SK-N-SH (cell line): ENCODE data around the gene CDCA3. TPM values are rescaled to one million over a fixed set of nuclear protein-coding genes. Genes with fewer than 3 reads are reported as not detected.
A peak's percentile ranks its signal among the peaks of the same experiment; 100 is the strongest.
"Not testable (repeated sequence)": the region's sequence is repeated elsewhere in the genome, so short reads cannot be mapped to it uniquely, and the experiment has no call there.

ENCODE experiments used
- CTCF ChIA-PET: fragments of 300-600, 350-600 bp; formaldehyde crosslinking; extraction: SDS; loops from one replicate; lab custom pipeline; 2021; lab: Yijun Ruan, JAX
- POLR2A ChIA-PET: fragments of 350-600 bp; sonication (Branson Sonifier 250); formaldehyde crosslinking; extraction: SDS; loops from one replicate; lab custom pipeline; 2020; ENCODE audit warnings: antibody characterized with exemption, inconsistent platforms; lab: Yijun Ruan, JAX
- DNase-seq: peaks from one replicate; pipeline ENCODE4 v3.0.0; 2012
- H2AFZ ChIP-seq: fragments of 200-600 bp; sonication (generic); 2 replicates; pipeline ENCODE4 v1.8.1; 2016; ENCODE audit warnings: antibody characterized with exemption, mild to moderate bottlenecking, low read depth
- H3F3A ChIP-seq: fragments of 200-600 bp; sonication (generic); replicated peaks from 2 replicates; pipeline ENCODE3; 2016; ENCODE audit warnings: antibody characterized with exemption, mild to moderate bottlenecking; ENCODE audit not compliant: insufficient read depth
- H3K27ac ChIP-seq, 2 experiments: fragments of 200-500 bp in 1 of 2; fragments of 200-600 bp in 1 of 2; sonication (Bioruptor generic) in 1 of 2; sonication (generic), shearing (Covaris generic) in 1 of 2; 2 replicates each; pipeline versions ENCODE4 v1.5.1 to v1.6.1; 2014 to 2016; ENCODE audit warnings: low read depth in 2 of 2, inconsistent platforms in 1 of 2, low read length in 1 of 2, mild to moderate bottlenecking in 1 of 2, mixed read lengths in 1 of 2
- H3K27me3 ChIP-seq: fragments of 200-600 bp; sonication (generic), shearing (Covaris generic); 2 replicates; pipeline ENCODE4 v1.6.1; 2016; ENCODE audit warnings: mixed run types; ENCODE audit not compliant: insufficient read depth
- H3K36me3 ChIP-seq, 2 experiments: fragments of 200-500 bp in 1 of 2; fragments of 200-600 bp in 1 of 2; sonication (Bioruptor generic) in 1 of 2; sonication (generic) in 1 of 2; replicated peaks in 1 of 2; 2 replicates each; pipeline versions ENCODE3 to v1.5.1; 2014 to 2016; ENCODE audit warnings: low read length in 1 of 2, mild to moderate bottlenecking in 1 of 2; ENCODE audit not compliant: insufficient read depth in 2 of 2, control insufficient read depth in 1 of 2
- H3K4me1 ChIP-seq, 2 experiments: fragments of 200-500 bp in 1 of 2; fragments of 200-600 bp in 1 of 2; sonication (Bioruptor generic) in 1 of 2; sonication (generic), shearing (Covaris generic) in 1 of 2; 2 replicates each; pipeline versions ENCODE4 v1.5.1 to v1.6.1; 2014 to 2016; ENCODE audit warnings: low read depth in 1 of 2, low read length in 1 of 2, mixed run types in 1 of 2; ENCODE audit not compliant: insufficient read depth in 2 of 2, control insufficient read depth in 1 of 2
- H3K4me2 ChIP-seq: fragments of 200-600 bp; sonication (generic), shearing (Covaris generic); 2 replicates; pipeline ENCODE4 v1.6.1; 2017; ENCODE audit warnings: mixed run types
- H3K4me3 ChIP-seq, 2 experiments: fragments of 200-500 bp in 1 of 2; fragments of 200-600 bp in 1 of 2; sonication (Bioruptor generic) in 1 of 2; sonication (generic), shearing (Covaris generic) in 1 of 2; 2 replicates each; pipeline versions ENCODE4 v1.5.1 to v1.8.1; 2014 to 2016; ENCODE audit warnings: low read depth in 2 of 2, inconsistent platforms in 1 of 2, low read length in 1 of 2, mild to moderate bottlenecking in 1 of 2, mixed read lengths in 1 of 2, moderate library complexity in 1 of 2
- H3K79me2 ChIP-seq: fragments of 200-600 bp; sonication (generic); 2 replicates; pipeline ENCODE4 v1.8.1; 2017; ENCODE audit warnings: mild to moderate bottlenecking; ENCODE audit not compliant: insufficient read depth
- H3K9ac ChIP-seq: fragments of 200-600 bp; sonication (generic); 2 replicates; pipeline ENCODE4 v1.6.1; 2017; ENCODE audit warnings: mixed run types
- H3K9me2 ChIP-seq: fragments of 200-600 bp; sonication (generic); 2 replicates; pipeline ENCODE4 v1.6.1; 2017; ENCODE audit warnings: mixed run types
- H3K9me3 ChIP-seq: fragments of 200-600 bp; sonication (generic); 2 replicates; pipeline ENCODE4 v1.6.1; 2017; ENCODE audit warnings: mixed run types, mild to moderate bottlenecking, moderate library complexity
- H4K20me1 ChIP-seq: fragments of 200-600 bp; sonication (generic); 2 replicates; pipeline ENCODE4 v1.6.1; 2017; ENCODE audit warnings: mild to moderate bottlenecking, mixed run types; ENCODE audit not compliant: insufficient read depth
- CHD2 ChIP-seq: fragments of 150-350 bp; IDR thresholded peaks from 2 replicates; pipeline ENCODE4 v1.6.1; 2018; ENCODE audit warnings: low read length; ENCODE audit not compliant: partially characterized antibody
- ELF1 ChIP-seq: IDR thresholded peaks from 2 replicates; pipeline ENCODE4 v1.4.0; 2012
- EP300 ChIP-seq, 2 experiments: IDR thresholded peaks; 2 replicates each; pipeline versions ENCODE4 v1.4.0 to v1.6.1; 2012; ENCODE audit warnings: borderline replicate concordance in 1 of 2, low read depth in 1 of 2, low read length in 1 of 2
- GATA2 ChIP-seq: sonication (generic); formaldehyde crosslinking; IDR thresholded peaks from 2 replicates; pipeline ENCODE4 v1.5.0; 2020; ENCODE audit warnings: mild to moderate bottlenecking, missing genetic modification reagents
- JUND ChIP-seq: IDR thresholded peaks from 2 replicates; pipeline ENCODE4 v1.4.0; 2012
- MEF2A ChIP-seq: IDR thresholded peaks from 2 replicates; pipeline ENCODE4 v1.4.0; 2012; ENCODE audit warnings: low read depth, borderline replicate concordance
- NFIC ChIP-seq: IDR thresholded peaks from 2 replicates; pipeline ENCODE4 v1.4.0; 2012; ENCODE audit warnings: borderline replicate concordance
- NRF1 ChIP-seq: IDR thresholded peaks from 2 replicates; pipeline ENCODE4 v1.6.1; 2012; ENCODE audit warnings: low read depth, mild to moderate bottlenecking, low read length
- RAD21 ChIP-seq: IDR thresholded peaks from 2 replicates; pipeline ENCODE4 v1.6.1; 2012; ENCODE audit warnings: mild to moderate bottlenecking, low read length
- SIN3A ChIP-seq: IDR thresholded peaks from 2 replicates; pipeline ENCODE4 v1.6.1; 2012; ENCODE audit warnings: low read depth, mild to moderate bottlenecking, low read length, moderate library complexity, borderline replicate concordance
- TCF12 ChIP-seq: IDR thresholded peaks from 2 replicates; pipeline ENCODE4 v1.4.0; 2012
- WGBS: methylation state at CpG from one replicate; pipeline ENCODE4 v1.1.6; 2017; ENCODE audit warnings: low lambda C conversion rate; 5-methylcytosine and 5-hydroxymethylcytosine counted together
- polyA plus RNA-seq, 3 experiments: library from polyadenylated mRNA; depleted of rRNA; stranded (reverse); fragments of >200 nt; gene quantifications; 2 replicates each; pipeline ENCODE4 v1.2.3, GENCODE V29; 2012
- TF ChIP-seq, protein P1 (sequence below): fragments of 150-350 bp; IDR thresholded peaks from 2 replicates; pipeline ENCODE4 v1.6.1; 2016; ENCODE audit warnings: mild to moderate bottlenecking, low read depth, low read length
- TF ChIP-seq, protein P2 (sequence below): IDR thresholded peaks from 2 replicates; pipeline ENCODE4 v1.4.0; 2012; ENCODE audit warnings: low read depth

Gene CDCA3
- polyA plus RNA-seq, 1 of the 3 experiments (the other 2 are of a cell fraction): 33.0 TPM

DNA sequence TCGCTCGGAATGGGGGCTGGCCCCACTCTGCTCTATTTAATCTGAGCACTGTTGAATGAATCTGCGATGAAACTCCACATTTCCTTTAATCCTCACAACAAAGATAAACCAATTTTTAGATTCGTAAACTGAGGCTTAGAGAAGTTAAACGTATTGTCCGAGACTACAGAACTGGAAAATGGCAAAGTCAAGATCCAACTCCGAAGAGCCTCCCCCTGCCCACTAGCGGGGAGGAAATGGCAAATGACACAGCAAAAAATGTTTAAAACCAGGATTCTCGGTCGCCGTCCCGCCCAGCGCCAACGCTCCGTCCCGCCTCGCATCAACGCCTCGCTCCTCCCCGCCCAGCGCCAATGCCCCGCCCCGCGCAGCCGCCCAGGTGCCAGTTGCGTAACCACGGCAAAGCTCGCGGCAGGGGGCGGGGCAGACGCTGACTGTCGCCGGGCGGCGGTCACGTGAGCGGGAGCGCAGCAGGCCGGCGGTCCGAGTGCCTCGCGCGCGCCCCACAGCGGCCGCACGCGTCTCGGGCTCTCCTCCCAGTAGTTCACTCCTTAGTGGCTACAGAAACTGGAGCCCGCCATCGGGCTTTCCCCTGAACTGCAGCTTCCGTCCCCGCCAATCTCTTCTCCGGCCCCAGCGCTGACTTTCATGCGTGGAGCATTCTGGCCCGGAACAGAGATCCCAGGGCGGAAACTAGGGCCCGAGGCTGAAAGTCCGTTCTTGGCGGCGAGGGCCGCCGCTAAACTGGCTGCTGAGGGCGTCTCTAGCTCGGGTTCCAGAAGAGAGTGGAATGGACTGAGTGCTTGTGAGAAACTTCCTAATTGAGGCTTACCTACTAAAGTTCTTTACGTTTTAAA, 39.9 kb upstream of the CDCA3 start (continued):
- TF ChIP-seq RAD21 (peak; percentile 58), NFIC (no peak), NRF1 (peak; percentile 83), SIN3A (peak; percentile 77; the same call in 1 of the 2 replicates), TCF12 (no peak), CHD2 (peak; percentile 64), MEF2A (no peak), EP300 (IDR thresholded peaks at IDR 0.05; ENCODE audit: borderline replicate concordance in 1 of 2, low read depth in 1 of 2, low read length in 1 of 2) (0 out of 4 replicates have a peak, but pooled peaks of 1 of the 2 experiments have one; percentile 16), GATA2 (no peak), ELF1 (no peak), JUND (no peak)
- TF ChIP-seq, protein P1, sequence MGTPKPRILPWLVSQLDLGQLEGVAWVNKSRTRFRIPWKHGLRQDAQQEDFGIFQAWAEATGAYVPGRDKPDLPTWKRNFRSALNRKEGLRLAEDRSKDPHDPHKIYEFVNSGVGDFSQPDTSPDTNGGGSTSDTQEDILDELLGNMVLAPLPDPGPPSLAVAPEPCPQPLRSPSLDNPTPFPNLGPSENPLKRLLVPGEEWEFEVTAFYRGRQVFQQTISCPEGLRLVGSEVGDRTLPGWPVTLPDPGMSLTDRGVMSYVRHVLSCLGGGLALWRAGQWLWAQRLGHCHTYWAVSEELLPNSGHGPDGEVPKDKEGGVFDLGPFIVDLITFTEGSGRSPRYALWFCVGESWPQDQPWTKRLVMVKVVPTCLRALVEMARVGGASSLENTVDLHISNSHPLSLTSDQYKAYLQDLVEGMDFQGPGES: no peak
- TF ChIP-seq, protein P2, sequence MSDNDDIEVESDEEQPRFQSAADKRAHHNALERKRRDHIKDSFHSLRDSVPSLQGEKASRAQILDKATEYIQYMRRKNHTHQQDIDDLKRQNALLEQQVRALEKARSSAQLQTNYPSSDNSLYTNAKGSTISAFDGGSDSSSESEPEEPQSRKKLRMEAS: no peak; the same call in 1 of the 2 replicates
- TF ChIP-seq, all 33 proteins: peak for 13

DNA sequence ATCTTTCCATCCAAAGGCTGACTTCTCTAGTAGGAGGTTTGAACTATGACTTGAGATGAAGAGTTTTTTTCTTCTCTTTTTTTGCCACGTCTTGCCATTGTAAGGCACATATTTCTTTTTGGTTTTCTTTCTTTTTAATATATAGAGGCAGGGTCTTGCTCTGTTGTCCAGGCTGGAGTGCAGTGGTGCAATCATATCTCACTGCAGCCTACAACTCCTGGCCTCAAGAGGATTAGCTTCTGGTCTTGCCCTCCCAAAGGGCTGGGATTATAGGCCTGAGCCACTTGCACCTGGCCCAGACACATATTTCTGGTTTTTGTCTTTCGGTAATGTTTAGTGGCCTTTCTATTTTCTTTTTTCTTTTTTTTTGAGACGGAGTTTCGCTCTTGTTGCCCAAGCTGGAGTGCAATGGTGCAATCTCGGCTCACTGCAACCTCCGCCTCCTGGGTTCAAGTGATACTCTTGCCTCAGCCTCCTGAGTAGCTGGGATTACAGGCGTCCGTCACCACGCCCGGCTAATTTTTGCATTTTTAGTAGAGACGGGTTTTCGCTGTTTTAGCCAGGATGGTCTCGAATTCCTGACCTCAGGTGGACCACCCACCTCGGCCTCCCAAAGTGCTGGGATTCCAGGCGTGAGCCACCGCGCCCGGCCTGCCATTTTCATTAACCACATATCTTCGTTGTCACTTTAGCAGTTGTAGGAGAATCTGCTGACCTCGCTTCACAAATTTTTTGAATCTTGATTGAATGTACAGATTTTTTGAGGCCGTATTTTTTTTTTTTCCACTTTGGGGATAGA, 38.9 kb upstream of the CDCA3 start:
- peak overlapping the region; percentile 95; the same call in 1 of the 2 replicates for H2AFZ ChIP-seq
- CTCF ChIA-PET: interaction anchor here (2.3 kb wide), 1 partner anchor 23 kb away, joined by 20 read pairs; the partner anchor contains the start of gene ENO2

DNA sequence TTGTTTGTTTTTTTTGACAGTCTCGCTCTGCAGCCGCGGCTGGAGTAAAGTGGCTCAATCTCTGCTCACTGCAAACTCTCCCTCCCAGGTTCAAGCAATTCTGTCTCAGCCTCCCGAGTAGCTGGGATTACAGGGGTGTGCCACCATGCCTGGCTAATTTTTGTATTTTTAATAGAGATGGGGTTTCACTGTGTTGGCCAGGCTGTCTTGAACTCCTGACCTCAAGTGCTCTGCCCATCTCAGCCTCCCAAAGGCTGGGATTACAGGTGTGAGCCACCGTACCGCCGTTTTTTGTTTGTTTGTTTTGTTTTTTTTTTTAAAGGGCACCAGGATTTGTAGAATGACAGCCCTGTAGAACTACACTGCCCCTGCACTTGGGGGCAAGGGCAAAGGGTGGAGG, 37.7 kb upstream of the CDCA3 start:
- H3K4me2 ChIP-seq, H3K9me3 ChIP-seq, H4K20me1 ChIP-seq, H3K9ac ChIP-seq, H3K27ac ChIP-seq, H3K27me3 ChIP-seq, CTCF ChIA-PET, H3K9me2 ChIP-seq, H3K36me3 ChIP-seq, H2AFZ ChIP-seq, H3K4me1 ChIP-seq, H3K79me2 ChIP-seq, DNase-seq, H3K4me3 ChIP-seq: not testable (repeated sequence)
- peaks cover 16% of the 10 kb centered on the region for H3F3A ChIP-seq
- POLR2A ChIA-PET: interaction anchor here (1.2 kb wide), 1 partner anchor 25 kb away, joined by 4 read pairs; the partner anchor contains the start of gene ENO2
- WGBS: 93% methylated on average over 7 of the region's 7 CpGs

More for the DNA sequence above, 38.9 kb upstream of the CDCA3 start:
- H3K36me3 ChIP-seq, DNase-seq, H3K4me3 ChIP-seq, H3K79me2 ChIP-seq, H4K20me1 ChIP-seq, H3K9me2 ChIP-seq, H3K27me3 ChIP-seq, H3K9me3 ChIP-seq, H3K4me1 ChIP-seq: not testable (repeated sequence)
- Histone ChIP-seq H3K9ac (peak overlapping the region; percentile 69; the same call in 1 of the 2 replicates), H3K27ac (peak overlapping the region; percentile 89 to 96), H3K4me2 (peak overlapping the region; percentile 75; the same call in 1 of the 2 replicates), H3F3A (peaks cover 16% of the 10 kb centered on the region)
- POLR2A ChIA-PET: interaction anchor here (1.2 kb wide), 1 partner anchor 24 kb away, joined by 4 read pairs; the partner anchor contains the start of gene ENO2
- 95% methylated on average over 21 of the region's 21 CpGs for WGBS
